Fibroblast of skin of scalp (primary cell): ENCODE measurements around the gene KMT2A. TPM values are rescaled to one million over a fixed set of nuclear protein-coding genes. Genes with fewer than 3 reads are reported as not detected.
"Not testable (repeated sequence)": the region's sequence is repeated elsewhere in the genome, so short reads cannot be mapped to it uniquely, and the experiment has no call there.

ENCODE experiments used
- DNase-seq: peaks from one replicate; pipeline ENCODE4 v3.0.0-alpha.2; 2013
- polyA plus RNA-seq, 2 experiments: library from polyadenylated mRNA; unstranded; fragments of 120-200 nt; gene quantifications; one replicate each; pipeline ENCODE4 v1.2.1, GENCODE V29; 2013; ENCODE audit not compliant: insufficient read length in 2 of 2

The KMT2A gene
- 21.8 TPM for polyA plus RNA-seq (2013, experiment 1 of 2; ENCODE audit: insufficient read length)
- polyA plus RNA-seq (2013, experiment 2 of 2; ENCODE audit: insufficient read length), result 20.7 TPM

- peak; percentile 99 for DNase-seq
Observed at GRCh38 chr11:118435893-118436624, at the start of gene KMT2A. TSS of gene KMT2A (plus strand) at chr11:118436492. CDS start at chr11:118436513, 21 bp downstream.

DNA sequence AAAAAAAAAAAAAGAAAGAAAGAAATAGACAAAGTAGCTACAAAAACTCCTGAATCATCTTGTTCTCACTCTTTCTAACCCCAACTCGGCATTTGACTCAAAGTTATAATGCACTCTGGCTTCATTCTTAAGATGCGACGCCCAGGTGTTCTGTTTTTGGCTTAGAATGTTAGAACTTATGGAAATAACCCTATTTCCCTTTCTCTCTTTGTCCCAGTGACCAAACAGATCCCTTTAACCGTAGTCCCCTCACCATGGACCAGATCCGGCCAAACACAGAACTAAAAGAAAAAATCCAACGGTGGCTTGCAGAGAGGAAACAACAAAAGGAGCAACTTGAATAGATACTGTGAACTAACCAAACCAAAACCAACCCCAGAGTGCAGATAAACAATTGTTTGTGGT is 40.2 kb upstream of the KMT2A start:
- DNase-seq, result no peak

DNA sequence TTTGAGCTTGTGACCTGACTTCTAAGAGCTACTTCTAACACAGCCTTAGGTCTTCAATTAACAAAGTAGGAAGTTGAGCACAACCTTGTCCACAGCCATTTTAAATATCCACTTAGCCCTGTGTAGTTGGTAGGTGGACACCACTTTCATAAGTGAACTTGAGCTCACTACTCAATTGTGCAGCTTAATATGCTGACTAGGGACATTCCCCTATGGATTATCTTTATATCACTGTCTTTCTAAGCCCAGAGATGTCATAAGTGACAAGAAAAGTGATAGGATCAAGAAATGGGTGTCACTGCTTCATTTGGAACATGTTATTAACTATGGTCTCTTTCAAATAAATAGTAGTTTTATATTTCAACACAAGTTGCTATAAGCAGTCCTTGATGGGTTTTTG is 38.8 kb upstream of the KMT2A start:
- DNase-seq, result no peak

DNA sequence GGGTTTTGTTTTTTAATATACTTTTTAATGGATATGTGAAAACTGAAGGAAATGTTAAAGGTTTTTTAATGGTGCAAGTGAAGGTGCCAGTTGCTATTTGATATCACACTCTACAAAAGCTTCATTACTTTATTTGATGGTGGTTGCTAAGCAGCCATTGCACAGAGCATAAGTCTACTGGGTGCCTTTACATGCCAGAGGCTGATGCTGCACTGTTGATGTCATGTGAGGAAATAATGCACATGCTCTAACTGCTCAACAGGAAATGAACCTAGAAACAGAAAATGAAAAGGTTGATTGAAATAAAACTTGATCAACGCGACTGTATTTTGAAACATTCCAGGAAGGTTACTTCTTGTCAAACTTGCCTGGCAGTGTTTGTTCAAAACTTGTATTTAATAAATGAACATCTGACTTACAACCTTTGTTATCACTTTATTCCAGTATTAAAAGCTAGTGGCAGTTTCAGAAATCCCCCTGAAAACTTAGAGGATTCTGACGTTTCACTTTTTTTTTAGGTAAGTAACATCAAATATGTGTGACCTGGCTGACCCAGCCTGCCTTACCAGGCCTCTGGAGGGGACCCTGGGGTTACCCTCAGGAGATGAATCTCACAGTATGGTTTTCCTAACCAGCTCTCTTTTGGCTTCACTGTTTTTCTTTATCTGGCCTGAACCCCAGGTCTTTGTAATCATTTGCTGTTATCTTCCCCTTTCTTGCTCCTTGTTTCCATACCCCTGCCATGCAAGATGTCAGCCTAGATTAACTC is 37.3 kb upstream of the KMT2A start:
- no peak for DNase-seq

DNA sequence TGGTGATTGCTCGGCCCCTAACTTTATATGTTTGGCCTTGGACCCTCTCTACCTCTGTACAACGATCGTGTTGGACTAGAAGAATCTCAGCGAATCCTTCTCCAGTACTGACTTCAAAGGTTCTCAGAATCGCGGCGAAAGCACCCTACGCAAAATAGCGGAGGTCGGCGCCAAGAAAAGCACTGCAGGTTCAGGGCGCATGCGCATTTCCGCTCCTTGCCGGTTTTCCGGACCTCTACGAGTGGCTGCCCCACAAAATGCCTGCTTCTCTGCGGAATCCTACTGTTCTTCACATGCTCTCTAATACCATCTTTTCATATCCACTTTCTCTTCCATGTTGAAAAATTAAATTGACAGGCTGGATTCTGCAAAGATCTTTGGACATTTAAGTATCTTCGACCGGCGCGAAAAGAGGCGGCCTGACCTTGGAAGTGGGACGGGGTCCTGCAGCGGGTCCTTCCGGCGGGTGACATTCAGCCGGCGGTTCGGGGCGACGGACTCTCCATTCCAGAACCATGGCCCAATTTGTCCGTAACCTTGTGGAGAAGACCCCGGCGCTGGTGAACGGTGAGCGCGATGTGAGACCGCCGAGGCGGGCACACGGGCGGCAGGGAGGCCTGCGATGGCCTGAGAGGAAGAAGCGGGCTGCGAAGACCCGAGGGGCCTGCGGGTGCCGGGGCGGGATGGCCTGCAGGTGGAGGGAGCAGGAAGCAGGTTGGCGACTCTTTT is 35.0 kb upstream of the KMT2A start, which contains the start of gene ATP5MG:
TSS of gene ATP5MG (plus strand) at position 456 of the 729 bp plus-strand sequence. CDS start at position 516, 60 bp downstream.
- DNase-seq, result peak; percentile 86

GRCh38 chr11:118401880-118402590 is 34.3 kb upstream of the KMT2A start:
- peak; percentile 66 for DNase-seq

- DNase-seq, result not testable (repeated sequence)
Observed at GRCh38 chr11:118402594-118402993, 33.7 kb upstream of the KMT2A start.

GRCh38 chr11:118406599-118407166 is 29.6 kb upstream of the KMT2A start:
- DNase-seq, result peak; percentile 36

- no peak for DNase-seq
Observed at GRCh38 chr11:118410055-118410745, 26.1 kb upstream of the KMT2A start.

GRCh38 chr11:118411530-118411929 is 24.8 kb upstream of the KMT2A start:
- no peak for DNase-seq

- DNase-seq, result no peak
Observed at GRCh38 chr11:118412921-118413320, 23.4 kb upstream of the KMT2A start.

GRCh38 chr11:118415062-118415738 is 21.1 kb upstream of the KMT2A start:
- DNase-seq, result no peak

GRCh38 chr11:118415739-118416068 is 20.6 kb upstream of the KMT2A start:
- DNase-seq, result peak; percentile 88

DNA sequence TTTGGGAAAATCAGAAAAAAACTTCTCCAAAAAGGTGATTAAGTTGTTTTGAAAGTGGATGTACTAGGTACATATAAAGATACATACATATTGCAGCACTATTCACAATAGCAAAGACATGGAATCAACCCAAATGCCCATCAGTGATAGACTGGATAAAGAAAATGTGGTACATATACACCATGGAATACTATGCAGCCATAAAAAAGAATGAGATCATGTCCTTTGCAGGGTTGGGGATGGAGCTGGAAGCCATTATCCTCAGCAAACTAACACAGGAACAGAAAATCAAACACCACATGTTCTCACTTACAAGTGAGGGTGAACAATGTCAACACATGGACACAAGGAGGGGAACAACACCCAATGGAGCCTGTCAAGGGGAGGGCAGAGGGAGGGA is 19.4 kb upstream of the KMT2A start:
- DNase-seq, result not testable (repeated sequence)

- DNase-seq, result no peak
Observed at GRCh38 chr11:118417801-118418200, 18.5 kb upstream of the KMT2A start.

- no peak for DNase-seq
Observed at GRCh38 chr11:118418766-118419165, 17.5 kb upstream of the KMT2A start.

- DNase-seq, result no peak
Observed at GRCh38 chr11:118427707-118428106, 8.6 kb upstream of the KMT2A start.

DNA sequence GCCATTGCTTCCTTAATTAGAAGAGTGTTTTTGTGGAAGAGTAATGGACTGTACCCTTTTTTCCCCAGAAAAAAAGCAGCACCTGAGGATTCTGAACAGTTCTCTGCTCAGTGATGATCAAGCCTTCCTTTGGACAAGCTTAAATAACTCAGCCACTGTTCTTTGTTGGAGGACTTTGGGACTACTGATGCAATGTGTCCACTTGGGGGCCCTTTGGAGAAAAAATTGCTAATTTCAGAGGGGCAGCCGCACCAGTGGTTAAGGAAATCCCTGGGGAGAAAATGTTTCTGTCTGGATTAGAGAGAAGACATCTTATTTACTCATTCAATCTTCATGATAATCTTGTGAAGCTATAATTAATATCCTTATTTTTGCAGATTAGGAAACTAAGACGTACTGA is 5.3 kb upstream of the KMT2A start:
- DNase-seq, result peak; percentile 30

DNA sequence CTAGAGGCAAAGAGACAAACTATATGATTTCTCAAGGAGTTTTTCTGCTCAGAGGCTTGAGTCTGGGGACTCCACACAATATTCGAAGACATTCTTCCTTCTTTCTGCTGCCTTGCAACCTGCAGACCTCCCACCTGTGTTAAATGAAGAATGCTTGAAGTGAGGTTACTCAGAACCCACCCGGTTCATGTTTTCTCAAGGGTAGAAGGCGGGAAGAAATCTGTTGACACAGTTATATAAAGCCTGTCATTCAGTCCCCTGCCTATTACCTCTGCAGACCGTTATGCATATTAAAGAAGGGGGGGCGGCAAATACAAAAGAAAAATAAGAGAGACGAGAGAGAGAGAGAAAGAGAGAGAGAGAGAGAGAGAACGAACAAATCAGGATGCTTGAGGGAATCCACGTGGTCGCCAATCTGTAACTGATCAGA is 2.2 kb upstream of the KMT2A start:
- peak; percentile 38 for DNase-seq

- DNase-seq, result peak; percentile 7
Observed at GRCh38 chr11:118434553-118435289, 1.6 kb upstream of the KMT2A start.
